ENCODE results near the gene PPFIA1. TPM values are rescaled to one million over a fixed set of nuclear protein-coding genes. Genes with fewer than 3 reads are reported as not detected.
"Not testable (repeated sequence)": the region's sequence is repeated elsewhere in the genome, so short reads cannot be mapped to it uniquely, and the experiment has no call there.

The PPFIA1 gene
- total RNA-seq, 4 donors from 2014 or later, result 50.9 to 57.9 (median 54.6) TPM

DNA sequence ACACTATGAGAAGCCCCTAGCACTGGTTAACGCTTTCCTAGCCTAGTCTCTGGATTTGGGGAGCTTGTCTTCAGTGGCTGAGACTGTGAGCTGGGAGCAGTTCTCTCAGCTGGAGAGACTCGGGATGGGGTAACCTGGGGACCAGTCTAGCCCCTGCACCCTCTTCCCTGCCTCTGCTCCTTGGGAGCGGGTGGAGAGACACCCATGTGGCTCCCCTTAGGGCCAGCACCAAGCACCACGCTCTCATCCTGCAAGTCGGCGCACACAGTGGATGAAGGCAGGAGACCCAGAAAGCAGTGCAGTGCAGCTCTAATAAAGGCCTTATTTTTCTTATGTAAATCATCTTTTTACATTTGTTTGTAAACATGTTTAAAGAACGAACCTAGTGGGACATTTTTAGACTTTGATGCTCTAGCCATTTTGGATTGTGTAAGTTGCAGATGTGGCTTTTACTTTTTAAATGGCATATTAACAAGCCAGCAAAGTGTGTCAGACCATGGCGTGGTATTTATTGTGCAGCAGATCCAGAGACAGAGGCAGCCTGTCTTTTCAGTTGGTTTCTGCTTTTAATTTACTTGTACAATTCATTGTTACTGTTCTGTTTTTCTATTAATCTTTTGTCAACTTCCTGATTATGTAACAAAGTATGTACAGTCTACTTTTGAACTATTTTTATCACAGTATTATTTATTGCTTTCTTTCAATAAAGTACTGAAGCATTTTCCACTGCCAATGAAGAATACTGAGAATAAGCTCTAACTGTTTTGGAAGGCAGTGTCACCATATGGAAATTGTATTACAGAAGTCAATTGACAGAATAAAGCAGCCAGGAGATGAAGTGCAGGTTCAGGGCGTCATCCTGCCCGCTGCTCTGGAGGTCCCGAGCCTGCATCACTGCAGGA, 113.4 kb downstream of the PPFIA1 start:
- TF ChIP-seq POLR2A (IDR thresholded peaks at IDR 0.05), result no peak
- TF ChIP-seq, protein P1, sequence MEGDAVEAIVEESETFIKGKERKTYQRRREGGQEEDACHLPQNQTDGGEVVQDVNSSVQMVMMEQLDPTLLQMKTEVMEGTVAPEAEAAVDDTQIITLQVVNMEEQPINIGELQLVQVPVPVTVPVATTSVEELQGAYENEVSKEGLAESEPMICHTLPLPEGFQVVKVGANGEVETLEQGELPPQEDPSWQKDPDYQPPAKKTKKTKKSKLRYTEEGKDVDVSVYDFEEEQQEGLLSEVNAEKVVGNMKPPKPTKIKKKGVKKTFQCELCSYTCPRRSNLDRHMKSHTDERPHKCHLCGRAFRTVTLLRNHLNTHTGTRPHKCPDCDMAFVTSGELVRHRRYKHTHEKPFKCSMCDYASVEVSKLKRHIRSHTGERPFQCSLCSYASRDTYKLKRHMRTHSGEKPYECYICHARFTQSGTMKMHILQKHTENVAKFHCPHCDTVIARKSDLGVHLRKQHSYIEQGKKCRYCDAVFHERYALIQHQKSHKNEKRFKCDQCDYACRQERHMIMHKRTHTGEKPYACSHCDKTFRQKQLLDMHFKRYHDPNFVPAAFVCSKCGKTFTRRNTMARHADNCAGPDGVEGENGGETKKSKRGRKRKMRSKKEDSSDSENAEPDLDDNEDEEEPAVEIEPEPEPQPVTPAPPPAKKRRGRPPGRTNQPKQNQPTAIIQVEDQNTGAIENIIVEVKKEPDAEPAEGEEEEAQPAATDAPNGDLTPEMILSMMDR (IDR thresholded peaks at IDR 0.05), result no peak
- DNase-seq, result no peak
- H3K4me1 ChIP-seq, result peaks cover 0 to 10% of the 10 kb centered on the region in 2 donors
- no peaks in the 10 kb centered on the region for H3K27me3 ChIP-seq
- peaks cover 3 to 7% of the 10 kb centered on the region in 2 donors for H3K36me3 ChIP-seq
- intact Hi-C loops (cut with DNase I), result no loop called here
- no peak overlapping the region for H3K27ac ChIP-seq
- 90 to 95% methylated on average over 11 of the region's 11 CpGs for WGBS, 2 donors
- H3K4me3 ChIP-seq (replicated peaks in 1 of 3), result no peak overlapping the region
- H3K9me3 ChIP-seq, result no peaks in the 10 kb centered on the region

DNA sequence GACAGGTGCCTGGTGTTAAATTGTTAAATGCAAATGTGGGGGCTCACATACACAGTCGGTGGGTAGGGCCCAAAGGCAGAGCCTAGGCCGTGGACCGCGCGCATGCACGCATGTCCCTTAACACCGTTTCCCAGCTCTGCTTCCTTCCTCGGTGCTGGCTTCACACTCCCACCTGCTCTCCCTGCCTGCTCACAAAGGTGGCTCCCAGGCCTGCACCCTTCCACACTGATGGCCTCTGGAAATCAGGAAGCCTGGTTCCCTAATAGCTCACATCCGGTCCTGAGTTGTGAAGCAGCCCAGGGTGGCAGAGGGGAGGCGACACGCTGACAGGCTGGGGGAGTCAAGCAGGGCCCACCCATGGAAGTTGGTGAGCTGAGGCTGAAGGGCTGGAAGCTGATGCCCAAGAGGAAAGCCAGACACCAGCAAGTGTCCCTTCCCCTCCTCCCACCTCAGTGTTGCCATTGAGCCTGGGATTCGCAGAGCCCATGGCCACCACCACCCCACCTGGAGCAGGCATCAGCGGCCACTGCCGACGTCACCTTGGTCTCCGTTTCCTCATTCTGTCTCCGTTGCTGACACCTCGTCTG, 114.2 kb downstream of the PPFIA1 start:
- DNase-seq, result no peak
- TF ChIP-seq POLR2A (IDR thresholded peaks at IDR 0.05), result no peak
- TF ChIP-seq, protein P1 (IDR thresholded peaks at IDR 0.05), result no peak

GRCh38 chr11:70387564-70387963, 117.1 kb downstream of the PPFIA1 start:
- peaks cover 0 to 2% of the 10 kb centered on the region in 2 donors for H3K4me1 ChIP-seq
- intact Hi-C loops (cut with DNase I), result no loop called here
- no peak overlapping the region for H3K27ac ChIP-seq
- DNase-seq, result no peak
- H3K36me3 ChIP-seq, result peaks cover 0 to 5% of the 10 kb centered on the region in 2 donors
- no peak overlapping the region for H3K4me3 ChIP-seq (replicated peaks in 1 of 3)
- 97% methylated on average over 4 of the region's 4 CpGs for WGBS, 2 donors
- H3K27me3 ChIP-seq, result no peaks in the 10 kb centered on the region
- no peaks in the 10 kb centered on the region for H3K9me3 ChIP-seq
- TF ChIP-seq, protein P1 (IDR thresholded peaks at IDR 0.05), result no peak
- no peak for TF ChIP-seq POLR2A (IDR thresholded peaks at IDR 0.05)

More for the DNA sequence above, 114.2 kb downstream of the PPFIA1 start:
- H3K36me3 ChIP-seq, result peaks cover 0 to 5% of the 10 kb centered on the region in 2 donors
- H3K27me3 ChIP-seq, result no peaks in the 10 kb centered on the region
- peaks cover 0 to 10% of the 10 kb centered on the region in 2 donors for H3K4me1 ChIP-seq
- intact Hi-C loops (cut with DNase I), result no loop called here
- no peaks in the 10 kb centered on the region for H3K9me3 ChIP-seq
- H3K4me3 ChIP-seq (replicated peaks in 1 of 3), result no peak overlapping the region
- WGBS, 2 donors, result 92% methylated on average over 18 of the region's 18 CpGs
- no peak overlapping the region for H3K27ac ChIP-seq

DNA sequence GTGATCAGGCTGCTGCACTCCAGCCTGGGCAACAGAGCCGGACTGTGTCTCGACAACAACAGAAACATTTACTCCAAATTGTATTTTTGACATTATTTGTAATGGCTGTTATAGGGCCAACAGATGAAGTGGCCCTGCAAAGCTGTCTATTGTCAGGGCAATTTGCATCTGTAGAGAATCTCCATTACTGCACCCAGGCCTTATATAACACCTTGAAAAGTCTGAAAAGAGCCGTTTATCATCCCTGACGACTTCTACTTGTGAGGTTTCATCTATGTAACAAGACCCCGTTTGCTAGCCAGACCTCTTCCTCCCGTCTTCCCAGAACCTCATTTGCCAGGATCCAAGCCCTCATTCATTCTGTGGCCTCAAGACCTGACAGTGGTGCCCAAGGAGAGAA, 118.7 kb downstream of the PPFIA1 start:
- no peaks in the 10 kb centered on the region for H3K27me3 ChIP-seq
- H3K9me3 ChIP-seq, result no peaks in the 10 kb centered on the region
- WGBS, 2 donors, result 77 to 84% methylated on average over 6 of the region's 6 CpGs
- H3K4me1 ChIP-seq, result no peaks in the 10 kb centered on the region
- TF ChIP-seq POLR2A (IDR thresholded peaks at IDR 0.05), result no peak
- TF ChIP-seq, protein P1 (IDR thresholded peaks at IDR 0.05), result no peak
- peak overlapping the region in 1 of 3 donors; percentile 12 for H3K27ac ChIP-seq
- intact Hi-C loops (cut with DNase I), result no loop called here
- no peak for DNase-seq
- H3K4me3 ChIP-seq (replicated peaks in 1 of 3), result no peak overlapping the region
- peaks cover 0 to 5% of the 10 kb centered on the region in 2 donors for H3K36me3 ChIP-seq

DNA sequence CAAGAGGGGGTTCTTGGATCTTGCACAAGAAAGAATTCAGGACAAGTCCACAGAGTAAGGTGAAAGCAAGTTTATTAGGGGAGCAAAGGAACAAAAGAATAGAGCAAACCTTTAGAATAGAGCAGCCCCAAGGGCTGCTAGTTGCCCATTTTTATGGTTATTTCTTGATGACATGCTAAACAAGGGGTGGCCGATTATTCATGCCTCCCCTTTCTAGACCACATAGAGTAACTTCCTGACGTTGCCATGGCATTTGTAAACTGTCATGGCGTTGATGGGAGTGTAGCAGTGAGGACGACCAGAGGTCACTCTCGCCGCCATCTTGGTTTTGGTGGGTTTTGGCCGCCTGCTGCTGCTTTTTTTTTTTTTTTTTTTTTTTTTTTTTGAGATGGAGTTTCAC, 120.4 kb downstream of the PPFIA1 start:
- H3K36me3 ChIP-seq; H3K9me3 ChIP-seq; H3K27me3 ChIP-seq; H3K4me1 ChIP-seq; intact Hi-C loops (cut with DNase I); H3K4me3 ChIP-seq (replicated peaks in 1 of 3); DNase-seq; H3K27ac ChIP-seq: not testable (repeated sequence)
- 93 to 95% methylated on average over 7 of the region's 7 CpGs for WGBS, 2 donors
